PC-9 (cell line): ENCODE data around the gene HDAC8. TPM values are rescaled to one million over a fixed set of nuclear protein-coding genes. Genes with fewer than 3 reads are reported as not detected.
"Not testable (repeated sequence)": the region's sequence is repeated elsewhere in the genome, so short reads cannot be mapped to it uniquely, and the experiment has no call there.

Source experiments
- BruUV-seq: library from RNA; stranded (reverse); fragments of 400-500 nt; replicated peaks from 2 replicates; lab custom pipeline; 2021; lab: Mats Ljungman, UMichigan
- CTCF ChIA-PET: fragments of 300-600 bp; sonication (Branson Sonifier 250); formaldehyde crosslinking; loops from one replicate; lab custom pipeline; 2022; ENCODE audit warnings: antibody characterized with exemption; lab: Charles Lee
- POLR2A ChIA-PET: fragments of 300-600 bp; sonication (Branson Sonifier 250); formaldehyde crosslinking; loops from one replicate; lab custom pipeline; 2022; ENCODE audit warnings: antibody characterized with exemption; ENCODE audit not compliant: unreplicated experiment; lab: Charles Lee
- DNase-seq, 2 experiments: peaks; one replicate each; pipeline versions ENCODE4 v3.0.0 to v3.0.0-alpha.2; 2015 to 2022; ENCODE audit warnings: mixed read lengths in 1 of 2
- H2AFZ ChIP-seq: fragments of 200-600 bp; sonication (generic); 2 replicates; pipeline ENCODE4 v1.8.1; 2017; ENCODE audit warnings: antibody characterized with exemption
- H3F3A ChIP-seq: fragments of 200-600 bp; sonication (generic); 2 replicates; pipeline ENCODE4 v1.8.1; 2017; ENCODE audit warnings: antibody characterized with exemption, mild to moderate bottlenecking, low read depth; ENCODE audit not compliant: insufficient read depth
- H3K27ac ChIP-seq: fragments of 200-600 bp; sonication (generic); 2 replicates; pipeline ENCODE4 v1.6.1; 2016; ENCODE audit warnings: mixed run types
- H3K27me3 ChIP-seq: fragments of 200-600 bp; sonication (generic); 2 replicates; pipeline ENCODE4 v1.6.1; 2016; ENCODE audit warnings: low read depth, mixed run types; ENCODE audit not compliant: insufficient read depth
- H3K36me3 ChIP-seq: fragments of 200-600 bp; sonication (generic); 2 replicates; pipeline ENCODE4 v1.6.1; 2016; ENCODE audit warnings: low read depth, mixed run types
- H3K4me1 ChIP-seq: fragments of 200-600 bp; sonication (generic); replicated peaks from 2 replicates; pipeline ENCODE4 v1.6.1; 2016; ENCODE audit warnings: mixed run types; ENCODE audit not compliant: insufficient read depth
- H3K4me2 ChIP-seq: fragments of 200-600 bp; sonication (generic); 2 replicates; pipeline ENCODE4 v1.6.1; 2017; ENCODE audit warnings: mixed run types
- H3K4me3 ChIP-seq: fragments of 200-600 bp; sonication (generic); 2 replicates; pipeline ENCODE4 v1.6.1; 2016; ENCODE audit warnings: mixed run types
- H3K79me2 ChIP-seq: fragments of 200-600 bp; sonication (generic); 2 replicates; pipeline ENCODE4 v1.6.1; 2017; ENCODE audit warnings: low read depth, mixed run types
- H3K9me2 ChIP-seq: fragments of 200-600 bp; sonication (generic); 2 replicates; pipeline ENCODE4 v1.8.1; 2017; ENCODE audit warnings: mild to moderate bottlenecking; ENCODE audit not compliant: insufficient read depth
- H3K9me3 ChIP-seq: fragments of 200-600 bp; sonication (generic); 2 replicates; pipeline ENCODE4 v1.8.1; 2016; ENCODE audit warnings: low read depth; ENCODE audit not compliant: insufficient read depth
- H4K20me1 ChIP-seq: fragments of 200-600 bp; sonication (generic); 2 replicates; pipeline ENCODE4 v1.8.1; 2017; ENCODE audit not compliant: insufficient read depth
- CTCF ChIP-seq: fragments of 200-600 bp; sonication (generic); conservative IDR thresholded peaks from 2 replicates; pipeline ENCODE4 v1.6.1; 2017; ENCODE audit warnings: mixed run types, antibody characterized with exemption, mild to moderate bottlenecking, moderate library complexity
- EZH2 ChIP-seq: fragments of 200-600 bp; sonication (generic); IDR thresholded peaks from 2 replicates; pipeline ENCODE4 v1.8.0; 2017; ENCODE audit warnings: antibody characterized with exemption, low read depth
- intact Hi-C: fragments of 100-400 bp; cut with micrococcal nuclease; formaldehyde crosslinking; loops from one replicate; pipeline ENCODE4 v1.10.0; 2022; ENCODE audit not compliant: unreplicated experiment
- total RNA-seq: library from RNA; stranded (reverse); gene quantifications from 2 replicates; pipeline ENCODE4 v1.2.3, GENCODE V29; 2021

HDAC8 gene
- total RNA-seq, 1 experiment from 2014 or later = 61.3 TPM

DNA sequence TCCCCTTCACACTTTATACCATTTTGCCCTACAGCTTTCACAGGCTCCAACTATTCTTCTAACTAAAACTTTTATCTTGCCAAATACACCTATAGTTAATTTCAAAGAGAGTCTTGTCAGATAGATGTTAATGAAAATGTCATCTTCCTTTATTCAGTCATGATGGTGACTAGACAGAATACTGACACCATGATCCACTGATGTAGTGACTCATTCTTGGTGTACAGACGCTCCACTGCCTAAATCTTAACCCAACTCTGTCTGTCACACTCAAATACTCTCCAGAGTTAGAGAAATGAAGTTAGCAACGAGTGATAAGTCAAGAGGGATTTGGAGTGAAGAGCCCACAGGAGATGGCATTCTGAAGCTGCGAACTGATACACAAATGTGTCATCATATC is 32.1 kb upstream of the HDAC8 start:
- intact Hi-C loops = no loop called here
- Histone ChIP-seq H3K9me2 (no peaks in the 10 kb centered on the region), H4K20me1 (no peaks in the 10 kb centered on the region), H2AFZ (no peak overlapping the region), H3K4me2 (no peak overlapping the region), H3K4me3 (no peak overlapping the region), H3K27ac (no peak overlapping the region), H3K36me3 (no peaks in the 10 kb centered on the region), H3K9me3 (no peaks in the 10 kb centered on the region), H3K79me2 (no peaks in the 10 kb centered on the region), H3F3A (no peaks in the 10 kb centered on the region), H3K27me3 (no peaks in the 10 kb centered on the region), H3K4me1 (no peaks in the 10 kb centered on the region)
- no peak for DNase-seq
- CTCF ChIA-PET = no interaction called here
- no TSS peak for BruUV-seq
- POLR2A ChIA-PET = interaction anchor here (0.6 kb wide), 1 partner anchor 93 kb away, joined by 4 read pairs; no protein-coding TSS in a partner anchor
- TF ChIP-seq CTCF (no peak), EZH2 (no peak)

GRCh38 chrX:72604112-72604511 is 31.5 kb upstream of the HDAC8 start:
- Histone ChIP-seq H3K4me2 (no peak overlapping the region), H3K9me2 (no peaks in the 10 kb centered on the region), H3K9me3 (no peaks in the 10 kb centered on the region), H3K27ac (no peak overlapping the region), H3F3A (no peaks in the 10 kb centered on the region), H3K36me3 (no peaks in the 10 kb centered on the region), H2AFZ (no peak overlapping the region), H3K27me3 (no peaks in the 10 kb centered on the region), H3K79me2 (no peaks in the 10 kb centered on the region), H3K4me3 (no peak overlapping the region), H4K20me1 (no peaks in the 10 kb centered on the region), H3K4me1 (no peaks in the 10 kb centered on the region)
- no peak for DNase-seq
- POLR2A ChIA-PET = no interaction called here
- TF ChIP-seq CTCF (no peak), EZH2 (no peak)
- CTCF ChIA-PET = no interaction called here
- intact Hi-C loops = no loop called here
- no TSS peak for BruUV-seq

DNA sequence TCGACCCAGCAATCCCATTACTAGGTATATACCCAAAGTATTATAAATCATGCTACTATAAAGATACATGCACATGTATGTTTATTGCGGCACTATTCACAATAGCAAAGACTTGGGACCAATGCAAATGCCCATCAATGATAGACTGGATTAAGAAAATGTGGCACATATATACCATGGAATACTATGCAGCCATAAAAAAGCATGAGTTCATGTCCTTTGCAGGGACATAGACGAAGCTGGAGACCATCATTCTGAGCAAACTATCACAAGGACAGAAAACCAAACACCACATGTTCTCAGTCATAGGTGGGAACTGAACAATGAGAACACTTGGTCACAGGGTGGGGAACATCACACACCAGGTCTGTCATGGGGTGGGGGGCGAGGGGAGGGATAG is 18.4 kb upstream of the HDAC8 start:
- H3K79me2 ChIP-seq, H3K4me2 ChIP-seq, H3F3A ChIP-seq, H3K36me3 ChIP-seq, H2AFZ ChIP-seq, H3K4me3 ChIP-seq, DNase-seq, intact Hi-C loops, H3K9me3 ChIP-seq, H3K4me1 ChIP-seq, CTCF ChIA-PET, H3K9me2 ChIP-seq, H3K27ac ChIP-seq, H3K27me3 ChIP-seq, POLR2A ChIA-PET, BruUV-seq, H4K20me1 ChIP-seq: not testable (repeated sequence)

GRCh38 chrX:72584163-72584562 is 11.5 kb upstream of the HDAC8 start:
- no peaks in the 10 kb centered on the region for H3K4me1 ChIP-seq
- no peaks in the 10 kb centered on the region for H3K9me2 ChIP-seq
- TF ChIP-seq CTCF (no peak), EZH2 (no peak)
- no peak for DNase-seq
- no peaks in the 10 kb centered on the region for H3K79me2 ChIP-seq
- H3K36me3 ChIP-seq = no peaks in the 10 kb centered on the region
- H4K20me1 ChIP-seq = no peaks in the 10 kb centered on the region
- POLR2A ChIA-PET = no interaction called here
- H3K27ac ChIP-seq = no peak overlapping the region
- CTCF ChIA-PET = no interaction called here
- H3K4me3 ChIP-seq = no peak overlapping the region
- no peak overlapping the region for H2AFZ ChIP-seq
- H3F3A ChIP-seq = no peaks in the 10 kb centered on the region
- intact Hi-C loops = no loop called here
- BruUV-seq = no TSS peak
- no peak overlapping the region for H3K4me2 ChIP-seq
- H3K27me3 ChIP-seq = no peaks in the 10 kb centered on the region
- H3K9me3 ChIP-seq = no peaks in the 10 kb centered on the region
